ENCODE data around the gene SLC26A6.

GRCh38 chr3:48630833-48631232 is 4.4 kb downstream of the SLC26A6 start:
- TF ChIP-seq CTCF (conservative IDR thresholded peaks at IDR 0.05; ENCODE audit: low read depth, low read length) (no peak), EZH2 (IDR thresholded peaks at IDR 0.05; ENCODE audit: low read length, unreplicated experiment) (no peak), EZH2phosphoT487 (IDR thresholded peaks at IDR 0.05; ENCODE audit: borderline replicate concordance, low read length) (no peak)
